Breast epithelium (tissue), 4 donors: ENCODE measurements around the gene SSRP1. TPM values are rescaled to one million over a fixed set of nuclear protein-coding genes. Genes with fewer than 3 reads are reported as not detected.

Experiments
- DNase-seq, 2 donors: peaks; one replicate each; pipeline ENCODE4 v3.0.0-alpha.2; 2019; ENCODE audit warnings: low spot score in 2 of 2
- H3K27ac ChIP-seq, 2 donors: fragments of 200-600 bp; sonication (generic) in 1 of 2; one replicate each; pipeline ENCODE4 v1.5.1; 2016 to 2019; ENCODE audit warnings: mild to moderate bottlenecking in 1 of 2
- H3K27me3 ChIP-seq, 2 donors: fragments of 200-600 bp; sonication (generic) in 1 of 2; one replicate each; pipeline versions ENCODE4 v1.5.1 to v1.6.0; 2017 to 2019; ENCODE audit warnings: control low read depth in 1 of 2, mild to moderate bottlenecking in 1 of 2
- H3K36me3 ChIP-seq: fragments of 200-600 bp; one replicate; pipeline ENCODE4 v1.5.1; 2019
- H3K4me1 ChIP-seq, 2 donors: fragments of 200-600 bp; sonication (generic); one replicate each; pipeline ENCODE4 v1.5.1; 2016 to 2019; ENCODE audit warnings: control low read depth in 1 of 2
- H3K4me3 ChIP-seq, 3 donors: fragments of 200-600 bp; sonication (generic); 1 replicate in 2 of 3; 2 replicates in 1 of 3; pipeline ENCODE4 v1.5.1; 2016 to 2019; ENCODE audit warnings: mild to moderate bottlenecking in 3 of 3, moderate library complexity in 2 of 3
- H3K9me3 ChIP-seq, 2 donors: fragments of 200-600 bp; sonication (generic) in 1 of 2; one replicate each; pipeline ENCODE4 v1.5.1; 2016 to 2019; ENCODE audit warnings: control low read depth in 1 of 2
- POLR2A ChIP-seq: fragments of 450-650 bp; IDR thresholded peaks from one replicate; pipeline ENCODE4 v1.6.1; 2016; ENCODE audit warnings: antibody characterized with exemption, mild to moderate bottlenecking, moderate library complexity
- POLR2AphosphoS5 ChIP-seq, 3 donors: sonication (generic); formaldehyde crosslinking; IDR thresholded peaks; one replicate each; pipeline ENCODE4 v1.6.1; 2017; ENCODE audit warnings: antibody characterized with exemption in 3 of 3
- intact Hi-C: fragments of 100-400 bp; cut with DNase I; formaldehyde crosslinking; loops from one replicate; pipeline ENCODE4 v1.15.1; 2023; ENCODE audit warnings: low total_unique reads
- total RNA-seq, 3 donors: library from RNA; depleted of rRNA; stranded (reverse); fragments of >200 nt; gene quantifications; one replicate each; pipeline ENCODE4 v1.1.0, GENCODE V29; 2016
- TF ChIP-seq, protein P1 (sequence below), 3 donors: fragments of 450-650 bp; IDR thresholded peaks; one replicate each; pipeline ENCODE4 v1.5.1; 2016 to 2017; ENCODE audit warnings: antibody characterized with exemption in 3 of 3, mild to moderate bottlenecking in 3 of 3, moderate library complexity in 3 of 3

The SSRP1 gene
- total RNA-seq, 3 donors from 2014 or later, result 60.0 to 83.9 (median 76.5) TPM

DNA sequence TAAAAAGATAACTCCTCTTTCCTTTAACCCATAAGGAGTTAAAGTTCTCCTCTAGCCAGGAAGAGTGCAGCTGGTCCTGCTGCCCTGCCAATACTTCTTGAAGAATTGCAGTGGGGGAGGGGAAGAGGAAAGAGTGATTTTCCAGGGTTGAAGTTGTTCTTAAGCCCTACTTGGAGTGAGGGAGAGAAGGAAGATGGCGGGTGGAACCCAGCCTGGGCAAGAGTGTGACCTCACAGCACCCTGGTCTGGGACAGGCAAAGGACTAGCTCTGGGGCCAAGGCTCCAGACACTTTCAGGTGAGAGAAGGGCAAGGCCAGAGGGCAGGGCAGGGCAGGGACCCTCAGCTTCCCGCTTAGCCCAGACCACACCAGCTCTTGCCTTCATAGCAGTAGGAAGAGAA lies 17.5 kb downstream of the SSRP1 start:
- H3K4me1 ChIP-seq, result peaks cover 23 to 34% of the 10 kb centered on the region in 2 donors
- no peaks in the 10 kb centered on the region for H3K27me3 ChIP-seq
- H3K4me3 ChIP-seq, result peak overlapping the region in 1 of 3 donors; percentile 45
- TF ChIP-seq POLR2A (no peak), POLR2AphosphoS5 (IDR thresholded peaks at IDR 0.05) (peak in 1 of 3 donors; percentile 9)
- no peak for DNase-seq
- no peaks in the 10 kb centered on the region for H3K36me3 ChIP-seq
- H3K9me3 ChIP-seq, result no peaks in the 10 kb centered on the region
- H3K27ac ChIP-seq, result peak overlapping the region; percentile 12 to 73
- intact Hi-C loops, result no loop called here

GRCh38 chr11:57316017-57316416 lies 19.7 kb downstream of the SSRP1 start:
- Histone ChIP-seq H3K36me3 (no peaks in the 10 kb centered on the region), H3K4me1 (peaks cover 21 to 43% of the 10 kb centered on the region in 2 donors), H3K9me3 (no peaks in the 10 kb centered on the region), H3K4me3 (peak overlapping the region in 1 of 3 donors; percentile 8), H3K27ac (peak overlapping the region; percentile 9 to 73), H3K27me3 (no peaks in the 10 kb centered on the region)
- no peak for DNase-seq
- TF ChIP-seq POLR2AphosphoS5 (IDR thresholded peaks at IDR 0.05) (no peak), POLR2A (no peak)
- TF ChIP-seq, protein P1, sequence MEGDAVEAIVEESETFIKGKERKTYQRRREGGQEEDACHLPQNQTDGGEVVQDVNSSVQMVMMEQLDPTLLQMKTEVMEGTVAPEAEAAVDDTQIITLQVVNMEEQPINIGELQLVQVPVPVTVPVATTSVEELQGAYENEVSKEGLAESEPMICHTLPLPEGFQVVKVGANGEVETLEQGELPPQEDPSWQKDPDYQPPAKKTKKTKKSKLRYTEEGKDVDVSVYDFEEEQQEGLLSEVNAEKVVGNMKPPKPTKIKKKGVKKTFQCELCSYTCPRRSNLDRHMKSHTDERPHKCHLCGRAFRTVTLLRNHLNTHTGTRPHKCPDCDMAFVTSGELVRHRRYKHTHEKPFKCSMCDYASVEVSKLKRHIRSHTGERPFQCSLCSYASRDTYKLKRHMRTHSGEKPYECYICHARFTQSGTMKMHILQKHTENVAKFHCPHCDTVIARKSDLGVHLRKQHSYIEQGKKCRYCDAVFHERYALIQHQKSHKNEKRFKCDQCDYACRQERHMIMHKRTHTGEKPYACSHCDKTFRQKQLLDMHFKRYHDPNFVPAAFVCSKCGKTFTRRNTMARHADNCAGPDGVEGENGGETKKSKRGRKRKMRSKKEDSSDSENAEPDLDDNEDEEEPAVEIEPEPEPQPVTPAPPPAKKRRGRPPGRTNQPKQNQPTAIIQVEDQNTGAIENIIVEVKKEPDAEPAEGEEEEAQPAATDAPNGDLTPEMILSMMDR (IDR thresholded peaks at IDR 0.05), result no peak
- intact Hi-C loops, result no loop called here

DNA sequence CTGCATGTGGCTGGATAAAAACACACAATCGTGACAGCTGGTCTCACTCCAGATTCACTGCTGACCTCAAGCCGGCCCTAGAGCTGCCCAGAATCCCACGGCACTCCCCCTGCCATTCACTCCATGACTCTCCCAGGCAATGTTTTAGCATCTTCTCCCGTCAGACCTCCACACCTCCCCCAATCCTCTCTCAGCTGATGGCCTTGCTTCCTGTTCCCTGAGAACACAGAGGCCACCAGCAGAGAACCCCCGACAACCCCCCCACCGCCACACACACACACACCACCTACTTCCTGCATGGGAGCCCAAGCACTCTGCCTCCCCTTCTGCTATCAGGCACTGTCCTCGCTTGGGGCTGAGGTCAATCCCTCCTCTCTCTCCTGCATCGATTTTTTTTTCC lies 20.2 kb downstream of the SSRP1 start:
- Histone ChIP-seq H3K36me3 (no peaks in the 10 kb centered on the region), H3K9me3 (no peaks in the 10 kb centered on the region), H3K4me1 (peaks cover 22 to 44% of the 10 kb centered on the region in 2 donors), H3K27ac (peak overlapping the region; percentile 9 to 92), H3K4me3 (no peak overlapping the region), H3K27me3 (no peaks in the 10 kb centered on the region)
- DNase-seq, result no peak
- intact Hi-C loops, result no loop called here
- TF ChIP-seq, protein P1 (IDR thresholded peaks at IDR 0.05), result no peak
- no peak for TF ChIP-seq POLR2A
- no peak for TF ChIP-seq POLR2AphosphoS5 (IDR thresholded peaks at IDR 0.05)

GRCh38 chr11:57314221-57314973 lies 21.3 kb downstream of the SSRP1 start:
- TF ChIP-seq POLR2A (no peak), POLR2AphosphoS5 (IDR thresholded peaks at IDR 0.05) (no peak)
- TF ChIP-seq, protein P1 (IDR thresholded peaks at IDR 0.05), result no peak
- Histone ChIP-seq H3K9me3 (no peaks in the 10 kb centered on the region), H3K4me3 (no peak overlapping the region), H3K27ac (peak overlapping the region; percentile 86 to 92), H3K4me1 (peaks cover 29 to 44% of the 10 kb centered on the region in 2 donors), H3K36me3 (no peaks in the 10 kb centered on the region), H3K27me3 (no peaks in the 10 kb centered on the region)
- no peak for DNase-seq
- intact Hi-C loops, result no loop called here

GRCh38 chr11:57313788-57314135 lies 21.9 kb downstream of the SSRP1 start:
- Histone ChIP-seq H3K36me3 (no peaks in the 10 kb centered on the region), H3K27me3 (no peaks in the 10 kb centered on the region), H3K27ac (peak overlapping the region; percentile 86 to 92), H3K4me1 (peaks cover 33 to 43% of the 10 kb centered on the region in 2 donors), H3K9me3 (no peaks in the 10 kb centered on the region), H3K4me3 (no peak overlapping the region)
- TF ChIP-seq, protein P1 (IDR thresholded peaks at IDR 0.05), result no peak
- TF ChIP-seq POLR2A, result no peak
- no peak for TF ChIP-seq POLR2AphosphoS5 (IDR thresholded peaks at IDR 0.05)
- intact Hi-C loops, result no loop called here
- DNase-seq, result no peak
